RWPE2 (cell line): Measurements from ENCODE around the gene ERVFRD-1.
"Not testable (repeated sequence)": the region's sequence is repeated elsewhere in the genome, so short reads cannot be mapped to it uniquely, and the experiment has no call there.

ENCODE experiments used
- ATAC-seq: fragments of 200-7000 bp; cut with Tn5 transposase; 3 replicates; pipeline ENCODE4 v1.9.1; 2021; ENCODE audit warnings: low read depth
- DNase-seq: peaks from one replicate; pipeline ENCODE4 v3.0.0-alpha.2; 2020; ENCODE audit warnings: low spot score
- H3K27ac ChIP-seq: fragments of 450-650 bp; 2 replicates; pipeline ENCODE4 v1.5.1; 2017; ENCODE audit warnings: mild to moderate bottlenecking; ENCODE audit not compliant: poor library complexity, severe bottlenecking
- H3K27me3 ChIP-seq: fragments of 250-450 bp; sonication (Bioruptor Pico); 2 replicates; pipeline ENCODE4 v1.5.1; 2021; ENCODE audit warnings: mild to moderate bottlenecking, moderate library complexity; ENCODE audit not compliant: insufficient read depth, poor library complexity, severe bottlenecking
- H3K36me3 ChIP-seq: fragments of 250-450 bp; sonication (Bioruptor Pico); 2 replicates; pipeline ENCODE4 v1.5.1; 2020; ENCODE audit warnings: low read depth, mild to moderate bottlenecking, moderate library complexity
- H3K4me1 ChIP-seq: fragments of 250-450 bp; sonication (Bioruptor Pico); 2 replicates; pipeline ENCODE4 v1.5.1; 2021; ENCODE audit warnings: mild to moderate bottlenecking, moderate library complexity; ENCODE audit not compliant: insufficient read depth, poor library complexity, severe bottlenecking
- H3K4me3 ChIP-seq: fragments of 250-450 bp; sonication (Bioruptor Pico); 2 replicates; pipeline ENCODE4 v1.5.1; 2021; ENCODE audit warnings: mild to moderate bottlenecking, moderate library complexity; ENCODE audit not compliant: severe bottlenecking
- H3K9me3 ChIP-seq: fragments of 250-450 bp; sonication (Bioruptor Pico); 2 replicates; pipeline ENCODE4 v1.5.1; 2021; ENCODE audit warnings: mild to moderate bottlenecking, moderate library complexity; ENCODE audit not compliant: severe bottlenecking
- TF ChIP-seq, protein P1 (sequence below): fragments of 450-650 bp; IDR thresholded peaks from one replicate; pipeline ENCODE4 v1.5.1; 2017; ENCODE audit warnings: mild to moderate bottlenecking, moderate library complexity; ENCODE audit not compliant: poor library complexity, severe bottlenecking

ERVFRD-1 gene

DNA sequence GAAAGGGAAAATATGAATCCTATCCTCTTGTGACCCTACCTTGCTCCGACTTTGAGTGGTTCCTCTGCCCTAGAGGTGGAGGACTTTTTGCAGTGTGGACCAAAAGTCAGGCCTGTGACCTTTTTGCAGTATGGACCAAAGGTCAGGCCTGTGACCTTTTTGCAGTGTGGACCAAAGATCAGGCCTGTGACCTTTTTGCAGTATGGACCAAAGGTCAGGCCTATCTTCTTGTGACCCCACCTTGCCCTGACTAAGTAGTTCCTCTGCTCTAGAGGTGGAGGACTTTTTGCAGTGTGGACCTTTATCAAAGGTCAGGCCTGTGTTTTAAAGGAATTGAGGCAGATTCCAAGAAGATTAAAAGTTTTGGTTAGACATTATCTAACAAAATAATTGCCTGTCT lies 10.9 kb upstream of the ERVFRD-1 start:
- ATAC-seq = no peak
- H3K9me3 ChIP-seq = no peaks in the 10 kb centered on the region
- no peaks in the 10 kb centered on the region for H3K27me3 ChIP-seq
- 0 out of 2 replicates have a peak, but pooled peaks cover 3% of the 10 kb centered on the region for H3K36me3 ChIP-seq
- peaks cover 13% of the 10 kb centered on the region for H3K4me1 ChIP-seq
- DNase-seq = no peak
- H3K4me3 ChIP-seq = no peak overlapping the region
- TF ChIP-seq, protein P1, sequence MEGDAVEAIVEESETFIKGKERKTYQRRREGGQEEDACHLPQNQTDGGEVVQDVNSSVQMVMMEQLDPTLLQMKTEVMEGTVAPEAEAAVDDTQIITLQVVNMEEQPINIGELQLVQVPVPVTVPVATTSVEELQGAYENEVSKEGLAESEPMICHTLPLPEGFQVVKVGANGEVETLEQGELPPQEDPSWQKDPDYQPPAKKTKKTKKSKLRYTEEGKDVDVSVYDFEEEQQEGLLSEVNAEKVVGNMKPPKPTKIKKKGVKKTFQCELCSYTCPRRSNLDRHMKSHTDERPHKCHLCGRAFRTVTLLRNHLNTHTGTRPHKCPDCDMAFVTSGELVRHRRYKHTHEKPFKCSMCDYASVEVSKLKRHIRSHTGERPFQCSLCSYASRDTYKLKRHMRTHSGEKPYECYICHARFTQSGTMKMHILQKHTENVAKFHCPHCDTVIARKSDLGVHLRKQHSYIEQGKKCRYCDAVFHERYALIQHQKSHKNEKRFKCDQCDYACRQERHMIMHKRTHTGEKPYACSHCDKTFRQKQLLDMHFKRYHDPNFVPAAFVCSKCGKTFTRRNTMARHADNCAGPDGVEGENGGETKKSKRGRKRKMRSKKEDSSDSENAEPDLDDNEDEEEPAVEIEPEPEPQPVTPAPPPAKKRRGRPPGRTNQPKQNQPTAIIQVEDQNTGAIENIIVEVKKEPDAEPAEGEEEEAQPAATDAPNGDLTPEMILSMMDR = no peak
- H3K27ac ChIP-seq = no peak overlapping the region

DNA sequence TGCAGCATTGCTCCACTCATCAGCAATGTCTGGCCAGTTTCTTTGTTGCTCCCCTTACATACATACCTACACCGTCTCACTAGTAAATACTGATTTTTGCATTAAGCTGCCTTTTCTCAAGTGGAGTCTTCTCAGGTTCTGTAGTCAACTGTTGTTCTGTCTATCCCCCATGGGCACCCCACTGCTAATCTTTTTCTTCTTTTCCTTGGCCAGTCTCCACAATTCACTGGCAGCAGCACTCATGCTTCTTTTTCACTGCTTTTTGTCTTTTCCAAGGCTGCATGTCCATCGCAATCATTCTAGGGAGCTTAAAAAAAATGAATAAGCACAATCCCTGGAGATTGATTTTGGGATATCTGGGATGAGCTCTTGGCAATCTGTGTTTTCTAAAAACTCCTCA lies 10.3 kb upstream of the ERVFRD-1 start:
- no peaks in the 10 kb centered on the region for H3K9me3 ChIP-seq
- H3K27me3 ChIP-seq = no peaks in the 10 kb centered on the region
- no peak overlapping the region for H3K4me3 ChIP-seq
- H3K36me3 ChIP-seq = 0 out of 2 replicates have a peak, but pooled peaks cover 3% of the 10 kb centered on the region
- ATAC-seq (no peak), DNase-seq (no peak)
- H3K4me1 ChIP-seq = peaks cover 13% of the 10 kb centered on the region
- no peak overlapping the region for H3K27ac ChIP-seq
- TF ChIP-seq, protein P1 = no peak

DNA sequence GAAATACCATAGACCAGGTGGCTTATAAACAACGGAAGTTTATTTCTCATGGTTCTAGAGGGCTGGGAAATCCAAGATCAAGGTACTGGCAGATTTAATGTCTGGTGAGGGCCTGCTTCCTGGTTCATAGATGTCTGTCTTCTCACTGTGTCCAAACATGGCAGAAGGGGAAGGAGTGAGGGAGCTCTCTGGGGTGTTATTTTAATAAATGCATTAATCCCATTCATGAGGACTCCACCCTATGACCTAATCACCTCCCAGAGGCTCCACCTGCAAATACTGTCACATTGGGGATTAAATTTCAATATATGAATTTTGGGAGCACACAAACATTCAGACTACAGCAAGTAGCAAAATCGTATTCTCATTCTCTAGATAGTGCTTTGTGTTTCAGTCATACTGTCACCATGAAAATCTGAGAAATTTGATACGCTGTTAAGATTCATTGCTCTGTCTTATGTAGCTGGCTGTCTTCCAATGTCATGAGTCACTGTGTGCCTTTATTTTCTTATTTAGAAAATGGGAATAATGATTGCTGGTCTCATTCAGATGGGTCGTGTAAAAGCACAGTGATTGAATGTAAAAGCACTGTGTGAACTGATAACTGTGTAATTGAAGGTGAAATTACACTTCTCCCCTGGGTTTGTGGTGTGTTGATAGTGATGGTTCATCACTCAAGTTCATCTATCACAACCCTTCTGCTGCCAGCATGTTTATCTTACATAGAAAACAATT lies 8.9 kb upstream of the ERVFRD-1 start:
- DNase-seq = no peak
- Histone ChIP-seq H3K36me3 (no peaks in the 10 kb centered on the region), H3K27ac (no peak overlapping the region), H3K4me3 (no peak overlapping the region), H3K4me1 (peaks cover 20% of the 10 kb centered on the region), H3K9me3 (no peaks in the 10 kb centered on the region), H3K27me3 (no peaks in the 10 kb centered on the region)
- TF ChIP-seq, protein P1 = no peak
- ATAC-seq = no peak

DNA sequence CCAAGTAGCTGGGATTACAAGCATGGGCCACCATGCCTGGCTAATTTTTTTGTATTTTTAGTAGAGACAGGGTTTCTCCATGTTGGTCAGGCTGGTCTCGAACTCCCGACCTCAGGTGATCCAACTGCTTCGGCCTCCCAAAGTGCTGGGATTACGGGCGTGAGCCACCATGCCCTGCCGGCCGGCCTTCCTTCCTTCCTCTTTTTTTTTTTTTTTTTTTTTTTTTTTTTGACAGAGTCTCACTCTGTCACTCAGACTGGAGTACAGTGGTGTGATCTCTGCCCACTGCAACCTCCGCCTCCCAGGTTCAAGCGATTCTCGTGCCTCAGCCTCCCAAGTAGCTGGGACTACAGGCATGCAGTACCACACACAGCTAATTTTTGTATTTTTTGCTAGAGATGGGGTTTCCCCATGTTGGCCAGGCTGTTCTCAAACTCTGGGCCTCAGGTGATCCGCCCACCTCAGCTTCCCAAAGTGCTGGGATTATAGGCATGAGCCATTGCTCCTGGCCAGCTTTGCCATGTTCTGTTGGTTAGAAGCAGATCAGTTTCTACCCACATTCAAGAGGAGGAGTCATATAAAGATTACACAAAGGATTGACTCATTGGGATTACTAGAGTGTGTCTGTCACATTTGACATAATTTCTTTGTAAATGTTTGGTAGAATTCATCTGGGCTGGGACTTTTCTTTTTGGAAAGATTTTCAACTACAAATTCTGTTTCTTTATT lies 4.4 kb upstream of the ERVFRD-1 start:
- peak overlapping the region; percentile 10 for H3K27ac ChIP-seq
- not testable (repeated sequence) for DNase-seq
- ATAC-seq = peak; percentile 98

DNA sequence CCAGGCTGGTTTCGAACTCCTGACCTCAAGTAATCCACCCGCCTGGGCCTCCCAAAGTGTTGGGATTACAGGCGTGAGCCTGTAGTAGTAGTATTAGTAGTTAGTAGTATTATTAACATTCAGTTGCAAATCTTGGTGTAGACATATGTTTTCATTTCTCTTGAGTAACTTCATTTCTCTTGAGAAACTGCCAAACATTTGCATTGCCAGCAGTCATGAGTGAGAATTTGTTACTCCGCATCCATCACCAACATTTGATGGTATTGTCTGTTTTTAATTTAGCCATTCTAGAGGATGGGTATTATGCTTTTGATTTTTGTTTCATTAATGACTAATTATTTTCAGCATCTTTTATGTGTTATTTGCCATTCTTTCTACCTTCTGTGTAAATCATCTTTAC lies 1.5 kb upstream of the ERVFRD-1 start:
- Histone ChIP-seq H3K27ac (no peak overlapping the region), H3K27me3 (no peaks in the 10 kb centered on the region), H3K4me3 (no peak overlapping the region), H3K9me3 (no peaks in the 10 kb centered on the region), H3K36me3 (no peaks in the 10 kb centered on the region), H3K4me1 (peaks cover 7% of the 10 kb centered on the region)
- ATAC-seq = no peak
- DNase-seq = no peak
- TF ChIP-seq, protein P1 = no peak

More for the DNA sequence above, 4.4 kb upstream of the ERVFRD-1 start:
- peaks cover 20% of the 10 kb centered on the region for H3K4me1 ChIP-seq
- not testable (repeated sequence) for H3K9me3 ChIP-seq, H3K4me3 ChIP-seq, H3K36me3 ChIP-seq, H3K27me3 ChIP-seq
